PFSK-1 (cell line): ENCODE data around the gene VPS13A.

ENCODE experiments used
- FOXP2 ChIP-seq: optimal IDR thresholded peaks from 2 replicates; pipeline ENCODE3; 2011; ENCODE audit warnings: borderline replicate concordance, control low read depth, inconsistent platforms; ENCODE audit not compliant: insufficient read depth; ENCODE audit errors: extremely low read length, extremely low read depth
- POLR2AphosphoS5 ChIP-seq: IDR thresholded peaks from 2 replicates; pipeline ENCODE4 v1.6.1; 2012; ENCODE audit warnings: low read depth, mild to moderate bottlenecking, control low read depth, low read length, moderate library complexity
- SIN3A ChIP-seq: IDR thresholded peaks from 2 replicates; pipeline ENCODE4 v1.6.1; 2012; ENCODE audit warnings: mild to moderate bottlenecking, low read length, moderate library complexity, borderline replicate concordance; ENCODE audit not compliant: insufficient read depth
- TAF1 ChIP-seq: IDR thresholded peaks from 2 replicates; pipeline ENCODE4 v1.6.1; 2012; ENCODE audit warnings: low read length, control low read depth, borderline replicate concordance; ENCODE audit not compliant: insufficient read depth
- TF ChIP-seq, protein P1 (sequence below), 2 experiments: IDR thresholded peaks; 2 replicates each; pipeline versions ENCODE4 v1.6.1 to v1.8.0; 2011 to 2012; ENCODE audit warnings: low read depth in 2 of 2, low read length in 2 of 2, control low read depth in 1 of 2, inconsistent platforms in 1 of 2, mild to moderate bottlenecking in 1 of 2, moderate library complexity in 1 of 2; ENCODE audit not compliant: insufficient read depth in 1 of 2

VPS13A gene

DNA sequence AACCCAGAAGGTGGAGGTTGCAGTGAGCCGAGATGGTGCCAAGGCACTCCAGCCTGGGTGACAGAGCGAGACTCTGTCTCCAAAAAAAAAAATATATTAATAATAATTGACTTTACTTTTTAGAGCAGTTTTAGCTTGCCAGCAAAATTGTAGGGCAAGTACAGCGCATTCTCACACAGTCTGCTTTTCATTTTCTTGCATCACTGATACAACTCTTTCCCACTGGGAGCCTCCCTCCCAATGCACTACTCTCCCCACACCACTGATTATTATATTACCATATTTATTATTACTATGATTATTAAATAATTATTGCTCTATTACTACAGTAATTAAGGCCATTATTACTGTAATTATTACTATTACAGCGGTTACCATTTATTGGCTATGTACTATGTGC, 257.9 kb downstream of the VPS13A start:
- TF ChIP-seq FOXP2 (no peak), SIN3A (no peak), TAF1 (no peak), POLR2AphosphoS5 (no peak)
- TF ChIP-seq, protein P1, sequence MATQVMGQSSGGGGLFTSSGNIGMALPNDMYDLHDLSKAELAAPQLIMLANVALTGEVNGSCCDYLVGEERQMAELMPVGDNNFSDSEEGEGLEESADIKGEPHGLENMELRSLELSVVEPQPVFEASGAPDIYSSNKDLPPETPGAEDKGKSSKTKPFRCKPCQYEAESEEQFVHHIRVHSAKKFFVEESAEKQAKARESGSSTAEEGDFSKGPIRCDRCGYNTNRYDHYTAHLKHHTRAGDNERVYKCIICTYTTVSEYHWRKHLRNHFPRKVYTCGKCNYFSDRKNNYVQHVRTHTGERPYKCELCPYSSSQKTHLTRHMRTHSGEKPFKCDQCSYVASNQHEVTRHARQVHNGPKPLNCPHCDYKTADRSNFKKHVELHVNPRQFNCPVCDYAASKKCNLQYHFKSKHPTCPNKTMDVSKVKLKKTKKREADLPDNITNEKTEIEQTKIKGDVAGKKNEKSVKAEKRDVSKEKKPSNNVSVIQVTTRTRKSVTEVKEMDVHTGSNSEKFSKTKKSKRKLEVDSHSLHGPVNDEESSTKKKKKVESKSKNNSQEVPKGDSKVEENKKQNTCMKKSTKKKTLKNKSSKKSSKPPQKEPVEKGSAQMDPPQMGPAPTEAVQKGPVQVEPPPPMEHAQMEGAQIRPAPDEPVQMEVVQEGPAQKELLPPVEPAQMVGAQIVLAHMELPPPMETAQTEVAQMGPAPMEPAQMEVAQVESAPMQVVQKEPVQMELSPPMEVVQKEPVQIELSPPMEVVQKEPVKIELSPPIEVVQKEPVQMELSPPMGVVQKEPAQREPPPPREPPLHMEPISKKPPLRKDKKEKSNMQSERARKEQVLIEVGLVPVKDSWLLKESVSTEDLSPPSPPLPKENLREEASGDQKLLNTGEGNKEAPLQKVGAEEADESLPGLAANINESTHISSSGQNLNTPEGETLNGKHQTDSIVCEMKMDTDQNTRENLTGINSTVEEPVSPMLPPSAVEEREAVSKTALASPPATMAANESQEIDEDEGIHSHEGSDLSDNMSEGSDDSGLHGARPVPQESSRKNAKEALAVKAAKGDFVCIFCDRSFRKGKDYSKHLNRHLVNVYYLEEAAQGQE (IDR thresholded peaks at IDR 0.05; ENCODE audit: insufficient read depth in 1 of 2, low read depth in 2 of 2, low read length in 2 of 2) = no peak

DNA sequence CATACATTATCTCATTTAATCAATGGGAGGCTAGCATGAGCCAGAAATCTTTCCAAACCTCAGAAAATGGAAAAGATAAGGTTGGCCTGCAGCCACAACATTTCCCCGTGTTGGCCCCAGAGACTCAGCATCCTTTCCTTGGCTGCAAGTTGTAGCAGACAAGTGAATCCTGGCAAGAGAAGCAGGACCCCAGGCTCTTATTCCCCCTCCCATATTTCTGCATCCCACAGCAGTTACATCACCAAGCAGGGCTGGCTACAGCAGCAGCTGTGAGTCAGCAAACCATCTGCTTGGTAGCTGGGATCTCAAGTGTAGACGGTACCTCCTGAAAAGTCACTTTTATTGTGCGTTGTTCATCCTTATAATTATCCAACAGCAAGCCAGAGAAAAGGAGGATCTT, 258.4 kb downstream of the VPS13A start:
- TF ChIP-seq SIN3A (no peak), TAF1 (no peak), FOXP2 (no peak), POLR2AphosphoS5 (no peak)
- TF ChIP-seq, protein P1 (IDR thresholded peaks at IDR 0.05; ENCODE audit: insufficient read depth in 1 of 2, low read depth in 2 of 2, low read length in 2 of 2) = no peak

DNA sequence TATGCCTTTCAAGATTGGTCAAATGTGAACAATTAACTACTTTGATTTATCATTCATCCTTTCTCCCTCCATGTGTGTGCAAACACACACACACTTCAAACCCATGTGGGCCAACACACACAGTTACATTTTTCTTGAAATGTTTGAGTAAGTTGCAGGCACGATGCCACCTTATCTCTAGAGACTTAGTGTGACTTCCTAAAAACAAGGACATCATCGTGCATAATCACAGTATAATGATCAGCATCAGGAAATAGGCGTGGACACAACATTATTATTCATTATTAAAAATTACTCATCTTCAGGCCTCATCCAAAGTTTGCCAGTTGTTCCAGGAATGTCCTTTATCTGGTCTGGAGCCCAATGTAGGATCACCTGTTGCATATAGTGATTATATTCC, 261.3 kb downstream of the VPS13A start:
- no peak for TF ChIP-seq POLR2AphosphoS5
- TF ChIP-seq, protein P1 (IDR thresholded peaks at IDR 0.05; ENCODE audit: insufficient read depth in 1 of 2, low read depth in 2 of 2, low read length in 2 of 2) = no peak
- no peak for TF ChIP-seq TAF1
- TF ChIP-seq FOXP2 = no peak
- TF ChIP-seq SIN3A = no peak

DNA sequence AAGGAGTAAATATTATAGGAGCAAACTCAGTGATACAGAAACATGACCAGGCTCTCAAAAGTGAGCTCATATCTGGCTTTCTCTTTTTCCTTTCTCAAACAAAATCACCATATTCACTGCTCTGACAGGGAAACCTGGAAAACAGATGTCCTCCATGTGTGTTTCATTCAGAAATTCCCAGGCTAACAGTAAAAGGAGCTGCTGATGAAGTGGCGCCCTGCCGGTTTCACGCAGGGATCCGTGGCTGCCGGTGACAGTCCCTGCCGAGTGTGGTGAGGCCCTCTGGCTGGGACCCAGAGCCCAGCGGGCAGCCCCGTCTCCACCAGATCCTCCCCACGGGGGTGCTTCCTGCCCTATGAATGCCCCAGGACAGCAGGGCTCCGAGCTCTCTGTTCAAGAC, 262.7 kb downstream of the VPS13A start:
- TF ChIP-seq POLR2AphosphoS5 (no peak), FOXP2 (peak; percentile 23), TAF1 (no peak)
- TF ChIP-seq, protein P1 (IDR thresholded peaks at IDR 0.05; ENCODE audit: insufficient read depth in 1 of 2, low read depth in 2 of 2, low read length in 2 of 2) = no peak

DNA sequence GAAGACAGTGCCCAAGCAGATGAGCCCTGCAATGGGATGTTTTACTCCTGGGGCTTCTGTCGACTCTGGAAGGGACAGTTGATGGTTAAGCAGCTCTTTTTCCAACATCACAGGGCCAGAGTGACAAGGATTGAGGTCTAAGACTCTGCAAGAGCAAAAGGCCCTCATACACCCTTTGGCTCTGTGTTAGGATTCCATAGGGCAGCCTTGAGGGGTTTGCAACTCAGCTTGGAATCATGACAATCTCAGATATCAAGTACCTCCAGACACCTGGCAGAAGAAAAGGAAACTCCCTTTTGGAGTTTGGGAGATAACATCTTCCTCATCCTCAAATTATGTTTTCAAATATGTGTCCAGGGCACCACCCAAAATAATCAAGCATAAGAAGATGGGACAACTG, 265.1 kb downstream of the VPS13A start:
- no peak for TF ChIP-seq TAF1
- TF ChIP-seq POLR2AphosphoS5 = no peak
- TF ChIP-seq, protein P1 (IDR thresholded peaks at IDR 0.05; ENCODE audit: insufficient read depth in 1 of 2, low read depth in 2 of 2, low read length in 2 of 2) = no peak
- no peak for TF ChIP-seq FOXP2
- no peak for TF ChIP-seq SIN3A
